ENCODE data around the gene BMP5. TPM values are rescaled to one million over a fixed set of nuclear protein-coding genes. Genes with fewer than 3 reads are reported as not detected.

The BMP5 gene
- total and polyA plus RNA-seq, 4 donors: 0.42 to 0.92 (median 0.65) TPM

- no peak overlapping the region for H3K4me3 ChIP-seq (ENCODE audit: low read depth in 1 of 3, low read length in 3 of 3)
- H3K36me3 ChIP-seq (ENCODE audit: control insufficient read depth in 4 of 4, insufficient read depth in 3 of 4, low read depth in 1 of 4, low read length in 3 of 4): no peaks in the 10 kb centered on the region
- H3K27me3 ChIP-seq (ENCODE audit: control insufficient read depth in 4 of 4, insufficient read depth in 4 of 4, low read length in 3 of 4): no peaks in the 10 kb centered on the region
- no peak overlapping the region for H3K27ac ChIP-seq (ENCODE audit: low read depth in 1 of 2, low read length in 2 of 2)
- no peaks in the 10 kb centered on the region for H3K4me1 ChIP-seq (ENCODE audit: control insufficient read depth in 4 of 4, insufficient read depth in 4 of 4, low read length in 3 of 4)
- DNase-seq (ENCODE audit: low spot score): no peak
- TF ChIP-seq HNF4G (IDR thresholded peaks at IDR 0.05) (no peak), NR2F2 (IDR thresholded peaks at IDR 0.05) (no peak), HNF4A (conservative IDR thresholded peaks at IDR 0.05) (no peak), TAF1 (conservative IDR thresholded peaks at IDR 0.05) (no peak), RAD21 (IDR thresholded peaks at IDR 0.05) (no peak), ATF3 (IDR thresholded peaks at IDR 0.05) (no peak), FOXA2 (IDR thresholded peaks at IDR 0.05) (no peak), EGR1 (IDR thresholded peaks at IDR 0.05; ENCODE audit: low read depth in 2 of 2) (no peak), MAX (IDR thresholded peaks at IDR 0.05) (no peak), RXRA (IDR thresholded peaks at IDR 0.05) (no peak), FOXA1 (IDR thresholded peaks at IDR 0.05) (no peak), REST (IDR thresholded peaks at IDR 0.05) (no peak), GABPA (IDR thresholded peaks at IDR 0.05 in 1 of 2, conservative IDR thresholded peaks at IDR 0.05 in 1 of 2) (no peak), ZBTB33 (IDR thresholded peaks at IDR 0.05) (no peak)
- no peaks in the 10 kb centered on the region for H3K9me3 ChIP-seq (ENCODE audit: control insufficient read depth in 4 of 4, low read length in 3 of 4)
- H3K9ac ChIP-seq (ENCODE audit: low read depth in 1 of 2, low read length in 2 of 2): no peak overlapping the region
- 89% methylated on average over 7 of the region's 7 CpGs for WGBS
Measured at GRCh38 chr6:55853008-55854001, 22.1 kb downstream of the BMP5 start.

- no peak for TF ChIP-seq JUND (IDR thresholded peaks at IDR 0.05)
- no peak for TF ChIP-seq MAX (IDR thresholded peaks at IDR 0.05)
- no peak for TF ChIP-seq SP1 (IDR thresholded peaks at IDR 0.05)
- H3K4me1 ChIP-seq (ENCODE audit: control insufficient read depth in 4 of 4, insufficient read depth in 4 of 4, low read length in 3 of 4): no peaks in the 10 kb centered on the region
- DNase-seq (ENCODE audit: low spot score): no peak
- no peaks in the 10 kb centered on the region for H3K36me3 ChIP-seq (ENCODE audit: control insufficient read depth in 4 of 4, insufficient read depth in 3 of 4, low read depth in 1 of 4, low read length in 3 of 4)
- no peaks in the 10 kb centered on the region for H3K27me3 ChIP-seq (ENCODE audit: control insufficient read depth in 4 of 4, insufficient read depth in 4 of 4, low read length in 3 of 4)
- H3K4me3 ChIP-seq (ENCODE audit: low read depth in 1 of 3, low read length in 3 of 3): no peak overlapping the region
- H3K9ac ChIP-seq (ENCODE audit: low read depth in 1 of 2, low read length in 2 of 2): no peak overlapping the region
- H3K9me3 ChIP-seq (ENCODE audit: control insufficient read depth in 4 of 4, low read length in 3 of 4): peaks cover 0 to 3% (median 0%) of the 10 kb centered on the region in 4 donors
- no peak overlapping the region for H3K27ac ChIP-seq (ENCODE audit: low read depth in 1 of 2, low read length in 2 of 2)
Measured at GRCh38 chr6:55841341-55841740, 34.0 kb downstream of the BMP5 start.

All from liver (tissue), 9 donors.